WTC11 (cell line): Measurements from ENCODE around the gene TPBG. TPM values are rescaled to one million over a fixed set of nuclear protein-coding genes. Genes with fewer than 3 reads are reported as not detected.

Source experiments
- ATAC-seq: fragments of 200-7000 bp; cut with Tn5 transposase; 2 replicates; pipeline ENCODE4 v1.10.0; 2021; ENCODE audit warnings: mild to moderate bottlenecking, moderate library complexity
- CTCF ChIA-PET: fragments of 300-600 bp; sonication (Branson Sonifier 250); formaldehyde crosslinking; loops from one replicate; lab custom pipeline; 2021; ENCODE audit warnings: antibody characterized with exemption; lab: Charles Lee
- POLR2A ChIA-PET: fragments of 350-600 bp; sonication (Branson Sonifier 250); formaldehyde crosslinking; loops from one replicate; lab custom pipeline; 2021; ENCODE audit warnings: antibody characterized with exemption; lab: Charles Lee
- DNase-seq: peaks from one replicate; pipeline ENCODE4 v3.0.0; 2021; ENCODE audit warnings: low spot score
- H3K27ac Mint-ChIP-seq: 2 replicates; pipeline ENCODE4 v1.8.0; 2021; ENCODE audit warnings: mixed read lengths
- H3K27me3 Mint-ChIP-seq: 2 replicates; pipeline ENCODE4 v1.8.0; 2021; ENCODE audit warnings: low read depth, mild to moderate bottlenecking, moderate library complexity, mixed read lengths
- H3K36me3 Mint-ChIP-seq: 2 replicates; pipeline ENCODE4 v1.8.0; 2021; ENCODE audit warnings: mixed read lengths
- H3K4me1 Mint-ChIP-seq: 2 replicates; pipeline ENCODE4 v1.8.0; 2022; ENCODE audit warnings: mixed read lengths
- H3K4me3 Mint-ChIP-seq: 2 replicates; pipeline ENCODE4 v1.8.0; 2021; ENCODE audit warnings: mild to moderate bottlenecking, moderate library complexity, mixed read lengths
- H3K9me3 Mint-ChIP-seq: 2 replicates; pipeline ENCODE4 v1.8.0; 2021; ENCODE audit warnings: mixed read lengths
- ATF1 ChIP-seq: sonication (generic); formaldehyde crosslinking; IDR thresholded peaks from 2 replicates; pipeline ENCODE4 v1.8.1; 2023; ENCODE audit warnings: mild to moderate bottlenecking, moderate library complexity, missing genetic modification reagents
- ATF6 ChIP-seq: sonication (generic); formaldehyde crosslinking; IDR thresholded peaks from 2 replicates; pipeline ENCODE4 v1.8.1; 2023; ENCODE audit warnings: mild to moderate bottlenecking, missing genetic modification reagents
- CBFB ChIP-seq: sonication (generic); formaldehyde crosslinking; IDR thresholded peaks from 2 replicates; pipeline ENCODE4 v1.8.1; 2022; ENCODE audit warnings: mild to moderate bottlenecking, low read depth, missing genetic modification reagents
- E2F5 ChIP-seq: sonication (generic); formaldehyde crosslinking; IDR thresholded peaks from 2 replicates; pipeline ENCODE4 v1.8.1; 2022; ENCODE audit warnings: mild to moderate bottlenecking, moderate library complexity, missing genetic modification reagents
- EMX1 ChIP-seq: fragments of 250-450 bp; sonication (Bioruptor Pico); IDR thresholded peaks from 2 replicates; pipeline ENCODE4 v1.8.0; 2021; ENCODE audit warnings: mild to moderate bottlenecking
- MLX ChIP-seq: sonication (generic); formaldehyde crosslinking; IDR thresholded peaks from 2 replicates; pipeline ENCODE4 v1.8.1; 2023; ENCODE audit warnings: mild to moderate bottlenecking, missing genetic modification reagents, moderate library complexity
- NFATC4 ChIP-seq: fragments of 250-450 bp; sonication (Bioruptor Pico); IDR thresholded peaks from 2 replicates; pipeline ENCODE4 v1.9.0; 2021; ENCODE audit warnings: mild to moderate bottlenecking
- NR1H2 ChIP-seq: sonication (generic); formaldehyde crosslinking; IDR thresholded peaks from 2 replicates; pipeline ENCODE4 v1.9.0; 2021; ENCODE audit warnings: mild to moderate bottlenecking, moderate library complexity, missing genetic modification reagents
- NR2C2 ChIP-seq: sonication (generic); formaldehyde crosslinking; IDR thresholded peaks from 2 replicates; pipeline ENCODE4 v1.8.0; 2022; ENCODE audit warnings: mild to moderate bottlenecking, missing genetic modification reagents
- PRDM15 ChIP-seq: sonication (generic); formaldehyde crosslinking; IDR thresholded peaks from 2 replicates; pipeline ENCODE4 v1.8.0; 2022; ENCODE audit warnings: missing genetic modification reagents
- PREB ChIP-seq: sonication (generic); formaldehyde crosslinking; IDR thresholded peaks from 2 replicates; pipeline ENCODE4 v1.8.1; 2022; ENCODE audit warnings: mild to moderate bottlenecking, missing genetic modification reagents, moderate library complexity, borderline replicate concordance
- PRRX2 ChIP-seq: fragments of 250-450 bp; sonication (Bioruptor Pico); IDR thresholded peaks from 2 replicates; pipeline ENCODE4 v1.8.0; 2021; ENCODE audit warnings: mild to moderate bottlenecking
- SMAD4 ChIP-seq: sonication (generic); formaldehyde crosslinking; IDR thresholded peaks from 2 replicates; pipeline ENCODE4 v1.8.0; 2022; ENCODE audit warnings: mild to moderate bottlenecking, missing genetic modification reagents
- SOX15 ChIP-seq: fragments of 250-450 bp; sonication (Bioruptor Pico); IDR thresholded peaks from 2 replicates; pipeline ENCODE4 v1.9.0; 2021; ENCODE audit warnings: mild to moderate bottlenecking
- USF2 ChIP-seq: sonication (generic); formaldehyde crosslinking; IDR thresholded peaks from 2 replicates; pipeline ENCODE4 v1.8.1; 2023; ENCODE audit warnings: mild to moderate bottlenecking, missing genetic modification reagents, moderate library complexity
- ZMAT4 ChIP-seq: fragments of 250-450 bp; sonication (Bioruptor Pico); IDR thresholded peaks from 2 replicates; pipeline ENCODE4 v1.9.0; 2021; ENCODE audit warnings: mild to moderate bottlenecking
- ZNF263 ChIP-seq: sonication (generic); formaldehyde crosslinking; IDR thresholded peaks from 2 replicates; pipeline ENCODE4 v1.8.1; 2022; ENCODE audit warnings: low read depth, mild to moderate bottlenecking, moderate library complexity, missing genetic modification reagents
- ZNF396 ChIP-seq: fragments of 250-450 bp; sonication (Bioruptor Pico); IDR thresholded peaks from 2 replicates; pipeline ENCODE4 v1.8.0; 2021; ENCODE audit warnings: mild to moderate bottlenecking, moderate library complexity, borderline replicate concordance
- total RNA-seq: library from RNA; stranded (reverse); gene quantifications from 3 replicates; pipeline ENCODE4 v1.2.3, GENCODE V29; 2021
- TF ChIP-seq, protein P1 (sequence below): fragments of 250-450 bp; sonication (Bioruptor Pico); IDR thresholded peaks from 2 replicates; pipeline ENCODE4 v1.9.0; 2021; ENCODE audit warnings: mild to moderate bottlenecking

TPBG gene
- total RNA-seq, 1 experiment from 2014 or later: 35.3 TPM

GRCh38 chr6:82333781-82334180 is 29.8 kb upstream of the TPBG start:
- POLR2A ChIA-PET: no interaction called here
- H3K27me3 Mint-ChIP-seq: no peaks in the 10 kb centered on the region
- no peaks in the 10 kb centered on the region for H3K36me3 Mint-ChIP-seq
- H3K27ac Mint-ChIP-seq: no peak overlapping the region
- ATAC-seq (no peak), DNase-seq (no peak)
- H3K9me3 Mint-ChIP-seq: 0 out of 2 replicates have a peak, but pooled peaks cover 3% of the 10 kb centered on the region
- no peak for TF ChIP-seq ATF6 (CRISPR knock-in tag)
- no peak for TF ChIP-seq ZNF263 (CRISPR knock-in tag)
- no peak for TF ChIP-seq NFATC4 (CRISPR knock-in tag)
- no peak for TF ChIP-seq ZNF396 (CRISPR knock-in tag)
- TF ChIP-seq NR1H2 (CRISPR knock-in tag): no peak
- TF ChIP-seq ATF1 (CRISPR knock-in tag): no peak
- no peak for TF ChIP-seq USF2
- TF ChIP-seq PRDM15 (CRISPR knock-in tag): no peak
- TF ChIP-seq PRRX2 (CRISPR knock-in tag): no peak
- no peak for TF ChIP-seq PREB (CRISPR knock-in tag)
- TF ChIP-seq SMAD4 (CRISPR knock-in tag): no peak
- TF ChIP-seq, protein P1, sequence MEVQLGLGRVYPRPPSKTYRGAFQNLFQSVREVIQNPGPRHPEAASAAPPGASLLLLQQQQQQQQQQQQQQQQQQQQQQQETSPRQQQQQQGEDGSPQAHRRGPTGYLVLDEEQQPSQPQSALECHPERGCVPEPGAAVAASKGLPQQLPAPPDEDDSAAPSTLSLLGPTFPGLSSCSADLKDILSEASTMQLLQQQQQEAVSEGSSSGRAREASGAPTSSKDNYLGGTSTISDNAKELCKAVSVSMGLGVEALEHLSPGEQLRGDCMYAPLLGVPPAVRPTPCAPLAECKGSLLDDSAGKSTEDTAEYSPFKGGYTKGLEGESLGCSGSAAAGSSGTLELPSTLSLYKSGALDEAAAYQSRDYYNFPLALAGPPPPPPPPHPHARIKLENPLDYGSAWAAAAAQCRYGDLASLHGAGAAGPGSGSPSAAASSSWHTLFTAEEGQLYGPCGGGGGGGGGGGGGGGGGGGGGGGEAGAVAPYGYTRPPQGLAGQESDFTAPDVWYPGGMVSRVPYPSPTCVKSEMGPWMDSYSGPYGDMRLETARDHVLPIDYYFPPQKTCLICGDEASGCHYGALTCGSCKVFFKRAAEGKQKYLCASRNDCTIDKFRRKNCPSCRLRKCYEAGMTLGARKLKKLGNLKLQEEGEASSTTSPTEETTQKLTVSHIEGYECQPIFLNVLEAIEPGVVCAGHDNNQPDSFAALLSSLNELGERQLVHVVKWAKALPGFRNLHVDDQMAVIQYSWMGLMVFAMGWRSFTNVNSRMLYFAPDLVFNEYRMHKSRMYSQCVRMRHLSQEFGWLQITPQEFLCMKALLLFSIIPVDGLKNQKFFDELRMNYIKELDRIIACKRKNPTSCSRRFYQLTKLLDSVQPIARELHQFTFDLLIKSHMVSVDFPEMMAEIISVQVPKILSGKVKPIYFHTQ: no peak
- no peak for TF ChIP-seq MLX (CRISPR knock-in tag)
- TF ChIP-seq SOX15 (CRISPR knock-in tag): no peak
- no peak for TF ChIP-seq ZMAT4 (CRISPR knock-in tag)
- no peak for TF ChIP-seq CBFB (CRISPR knock-in tag)
- no peak for TF ChIP-seq E2F5
- no peak for TF ChIP-seq NR2C2
- TF ChIP-seq EMX1 (CRISPR knock-in tag): no peak
- peaks cover 15% of the 10 kb centered on the region for H3K4me1 Mint-ChIP-seq
- CTCF ChIA-PET: interaction anchor here (1.3 kb wide), 1 partner anchor 14 kb away, joined by 3 read pairs; no protein-coding TSS in a partner anchor
- no peak overlapping the region for H3K4me3 Mint-ChIP-seq
